ENCODE data around the gene TCEA2.

DNA sequence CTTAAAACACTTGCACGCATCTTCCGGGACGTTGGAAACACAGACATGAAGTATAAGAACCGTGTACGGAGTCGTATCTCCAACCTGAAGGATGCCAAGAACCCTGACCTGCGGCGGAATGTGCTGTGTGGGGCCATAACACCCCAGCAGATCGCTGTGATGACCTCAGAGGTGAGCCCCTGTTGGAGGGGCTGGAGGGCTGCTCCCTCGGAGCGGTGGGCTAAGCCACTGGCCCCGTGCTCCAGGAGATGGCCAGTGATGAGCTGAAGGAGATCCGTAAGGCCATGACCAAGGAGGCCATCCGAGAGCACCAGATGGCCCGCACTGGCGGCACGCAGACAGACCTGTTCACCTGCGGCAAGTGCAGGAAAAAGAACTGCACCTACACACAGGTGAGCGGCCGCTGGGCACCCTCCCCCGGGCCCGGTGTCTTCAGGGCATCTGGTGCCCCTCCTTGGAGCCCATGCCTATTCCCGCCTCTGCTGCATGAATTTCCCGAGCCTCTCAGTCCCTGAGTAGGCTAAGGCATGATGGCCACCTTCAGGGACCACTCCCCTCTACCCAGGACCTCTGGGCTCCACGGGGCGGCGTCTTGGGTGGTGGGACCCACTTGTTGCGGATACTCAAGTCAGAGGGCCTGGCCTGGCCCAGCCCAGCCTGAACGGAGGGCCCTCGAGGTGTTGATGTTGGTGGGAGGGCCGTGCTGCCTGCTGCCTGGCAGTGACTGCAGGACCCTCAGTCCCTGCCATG lies 7.4 kb downstream of the TCEA2 start:
- TF ChIP-seq CTCF (IDR thresholded peaks at IDR 0.05; ENCODE audit: poor library complexity, severe bottlenecking), result no peak
- TF ChIP-seq TAF1 (IDR thresholded peaks at IDR 0.05; ENCODE audit: low read depth), result no peak
- no peak for TF ChIP-seq SMC3 (conservative IDR thresholded peaks at IDR 0.05; ENCODE audit: poor library complexity)
- TF ChIP-seq RAD21 (conservative IDR thresholded peaks at IDR 0.05), result no peak
- TF ChIP-seq EZH2 (IDR thresholded peaks at IDR 0.05; ENCODE audit: borderline replicate concordance, insufficient read depth, low read length, poor library complexity, severe bottlenecking), result no peak
- TF ChIP-seq EP300 (conservative IDR thresholded peaks at IDR 0.05; ENCODE audit: poor library complexity, severe bottlenecking), result no peak
- no peak for TF ChIP-seq REST (IDR thresholded peaks at IDR 0.05; ENCODE audit: borderline replicate concordance)
- TF ChIP-seq POLR2AphosphoS5 (IDR thresholded peaks at IDR 0.05), result no peak
